GM12864 (cell line): ENCODE results near the gene RNU7-1.
A peak's percentile ranks its signal among the peaks of the same experiment; 100 is the strongest.

Source experiments
- DNase-seq: peaks from one replicate; pipeline ENCODE4 v3.0.0-alpha.2; 2011; ENCODE audit warnings: low read depth
- H3K4me3 ChIP-seq: 2 replicates; pipeline ENCODE4 v1.5.1; 2011; ENCODE audit warnings: mild to moderate bottlenecking, low read depth, low read length, control low read depth
- TF ChIP-seq, protein P1 (sequence below): IDR thresholded peaks from 2 replicates; pipeline ENCODE4 v1.5.1; 2011; ENCODE audit warnings: low read depth, mild to moderate bottlenecking, moderate library complexity, low read length, control low read depth, inconsistent platforms; ENCODE audit errors: missing control alignments

RNU7-1 gene

GRCh38 chr12:6941782-6942181 lies 1.8 kb upstream of the RNU7-1 start:
- H3K4me3 ChIP-seq: no peak overlapping the region
- TF ChIP-seq, protein P1, sequence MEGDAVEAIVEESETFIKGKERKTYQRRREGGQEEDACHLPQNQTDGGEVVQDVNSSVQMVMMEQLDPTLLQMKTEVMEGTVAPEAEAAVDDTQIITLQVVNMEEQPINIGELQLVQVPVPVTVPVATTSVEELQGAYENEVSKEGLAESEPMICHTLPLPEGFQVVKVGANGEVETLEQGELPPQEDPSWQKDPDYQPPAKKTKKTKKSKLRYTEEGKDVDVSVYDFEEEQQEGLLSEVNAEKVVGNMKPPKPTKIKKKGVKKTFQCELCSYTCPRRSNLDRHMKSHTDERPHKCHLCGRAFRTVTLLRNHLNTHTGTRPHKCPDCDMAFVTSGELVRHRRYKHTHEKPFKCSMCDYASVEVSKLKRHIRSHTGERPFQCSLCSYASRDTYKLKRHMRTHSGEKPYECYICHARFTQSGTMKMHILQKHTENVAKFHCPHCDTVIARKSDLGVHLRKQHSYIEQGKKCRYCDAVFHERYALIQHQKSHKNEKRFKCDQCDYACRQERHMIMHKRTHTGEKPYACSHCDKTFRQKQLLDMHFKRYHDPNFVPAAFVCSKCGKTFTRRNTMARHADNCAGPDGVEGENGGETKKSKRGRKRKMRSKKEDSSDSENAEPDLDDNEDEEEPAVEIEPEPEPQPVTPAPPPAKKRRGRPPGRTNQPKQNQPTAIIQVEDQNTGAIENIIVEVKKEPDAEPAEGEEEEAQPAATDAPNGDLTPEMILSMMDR: no peak

GRCh38 chr12:6942331-6942665 lies 1.3 kb upstream of the RNU7-1 start:
- TF ChIP-seq, protein P1: no peak
- no peak for DNase-seq
- no peak overlapping the region for H3K4me3 ChIP-seq

More at GRCh38 chr12:6941782-6942181, 1.8 kb upstream of the RNU7-1 start:
- DNase-seq: no peak

- DNase-seq: peak; percentile 88
- H3K4me3 ChIP-seq: peak overlapping the region; percentile 58; the same call in 1 of the 2 replicates
- TF ChIP-seq, protein P1: no peak
Observed at GRCh38 chr12:6943389-6943721, 261 bp upstream of the RNU7-1 start.

DNA sequence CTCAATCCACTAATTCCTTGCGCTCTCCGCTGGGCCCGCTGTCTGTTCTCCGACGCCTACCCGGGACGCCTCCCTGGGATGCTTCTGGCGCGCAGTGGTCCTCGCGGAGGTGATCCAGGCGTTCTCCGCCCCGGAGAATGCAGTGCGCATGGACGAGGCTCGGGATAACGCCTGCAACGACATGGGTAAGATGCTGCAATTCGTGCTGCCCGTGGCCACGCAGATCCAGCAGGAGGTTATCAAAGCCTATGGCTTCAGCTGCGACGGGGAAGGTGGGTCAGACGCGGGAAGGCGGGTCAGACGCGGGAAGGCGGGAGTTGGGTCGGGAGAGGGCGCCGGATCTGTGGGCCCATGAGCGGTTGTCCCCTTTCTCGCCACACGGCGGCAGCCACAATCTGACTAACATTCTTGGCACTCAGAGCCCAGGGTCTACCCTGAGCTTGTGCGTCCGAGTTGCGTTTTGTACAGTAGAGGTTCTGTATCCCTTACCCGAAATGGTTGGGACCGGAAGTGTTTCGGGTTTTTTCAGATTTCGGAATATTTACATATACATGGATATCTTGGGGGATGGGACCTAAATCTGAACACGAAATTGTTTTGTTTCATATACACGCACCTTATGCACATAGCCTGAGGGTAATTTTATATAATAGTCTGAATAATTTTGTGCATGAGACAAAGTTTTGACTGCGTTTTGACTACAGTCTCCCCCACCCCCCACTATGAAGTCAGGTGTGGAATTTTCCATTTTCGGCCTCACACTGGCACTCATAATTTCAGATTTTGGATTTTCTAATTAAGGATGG lies 968 bp downstream of the RNU7-1 start:
- DNase-seq: peak; percentile 91
- TF ChIP-seq, protein P1: peak; percentile 91
- H3K4me3 ChIP-seq: peak overlapping the region; percentile 58

DNA sequence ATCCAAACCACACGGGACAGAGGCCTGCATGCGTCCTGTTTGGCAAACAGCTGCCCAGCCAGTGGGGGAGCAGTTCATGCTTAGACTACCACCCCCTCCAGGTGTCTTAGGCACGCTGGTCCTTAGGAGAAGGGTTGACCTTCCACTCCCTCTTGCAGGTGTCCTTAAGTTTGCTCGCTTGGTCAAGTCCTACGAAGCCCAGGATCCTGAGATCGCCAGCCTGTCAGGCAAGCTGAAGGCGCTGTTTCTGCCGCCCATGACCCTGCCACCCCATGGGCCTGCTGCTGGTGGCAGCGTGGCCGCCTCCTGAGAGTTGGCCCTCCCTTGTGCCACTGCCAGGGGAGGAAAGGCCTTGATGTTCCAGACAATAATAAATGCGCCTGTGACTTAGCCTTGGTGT lies 2.0 kb downstream of the RNU7-1 start:
- TF ChIP-seq, protein P1: no peak
- H3K4me3 ChIP-seq: peak overlapping the region; percentile 58
- DNase-seq: no peak

GRCh38 chr12:6946033-6946919 lies 2.7 kb downstream of the RNU7-1 start:
- H3K4me3 ChIP-seq: peak overlapping the region; percentile 58
- no peak for DNase-seq
- TF ChIP-seq, protein P1: no peak
